ENCODE results near the gene ABR.
"Not testable (repeated sequence)": the region's sequence is repeated elsewhere in the genome, so short reads cannot be mapped to it uniquely, and the experiment has no call there.

Gene ABR

DNA sequence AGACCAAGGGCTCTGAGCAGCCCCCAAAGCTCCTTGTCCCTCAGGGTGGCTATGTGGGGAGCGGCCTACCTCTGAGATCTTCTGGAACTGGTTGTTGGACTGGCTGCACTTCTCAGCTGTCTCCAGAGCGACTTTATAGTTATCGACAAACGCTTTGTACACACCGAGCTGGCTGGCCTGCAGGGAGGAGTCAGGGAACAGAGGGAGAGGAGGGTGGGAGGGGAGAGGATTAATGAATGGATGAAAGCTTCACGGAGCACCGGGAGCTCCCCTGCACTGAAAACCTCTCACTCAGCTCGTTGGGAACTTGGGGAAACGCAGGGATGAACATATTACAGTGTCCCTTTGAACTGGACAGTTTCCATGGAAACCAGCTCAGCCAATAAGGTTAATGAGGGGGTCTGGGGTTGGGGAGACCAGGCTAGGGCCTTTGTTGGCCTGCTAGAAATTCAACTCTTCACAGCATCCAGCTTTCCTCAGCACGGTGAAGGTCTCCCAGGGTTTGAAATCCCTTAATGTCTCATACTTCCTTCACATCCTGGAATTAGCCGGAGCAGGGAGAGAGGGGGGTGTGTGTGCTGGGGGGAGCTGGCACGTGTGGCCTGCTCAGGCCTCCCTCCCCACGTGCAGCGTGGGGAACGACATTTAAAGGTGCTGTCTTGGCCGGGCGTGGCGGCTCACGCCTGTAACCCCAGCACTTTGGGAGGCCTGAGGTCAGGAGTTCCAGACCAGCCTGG is 96.2 kb downstream of the ABR start:
- intact Hi-C loops (cut with micrococcal nuclease): no loop called here
- H3K27ac Mint-ChIP-seq: no peak overlapping the region
- no peaks in the 10 kb centered on the region for H3K27me3 Mint-ChIP-seq
- H3K4me3 Mint-ChIP-seq: no peak overlapping the region
- peaks cover 100% of the 10 kb centered on the region for H3K36me3 Mint-ChIP-seq (ENCODE audit: low read depth)
- peaks cover 43% of the 10 kb centered on the region for H3K4me1 Mint-ChIP-seq (ENCODE audit: low read depth)
- H3K9me3 Mint-ChIP-seq: no peaks in the 10 kb centered on the region

- Mint-ChIP-seq H3K4me3 (no peak overlapping the region), H3K9me3 (no peaks in the 10 kb centered on the region), H3K4me1 (ENCODE audit: low read depth) (peaks cover 45% of the 10 kb centered on the region), H3K36me3 (ENCODE audit: low read depth) (peaks cover 100% of the 10 kb centered on the region), H3K27me3 (no peaks in the 10 kb centered on the region), H3K27ac (no peak overlapping the region)
- intact Hi-C loops (cut with micrococcal nuclease): no loop called here
Measured at GRCh38 chr17:1082579-1082978, 97.2 kb downstream of the ABR start.

DNA sequence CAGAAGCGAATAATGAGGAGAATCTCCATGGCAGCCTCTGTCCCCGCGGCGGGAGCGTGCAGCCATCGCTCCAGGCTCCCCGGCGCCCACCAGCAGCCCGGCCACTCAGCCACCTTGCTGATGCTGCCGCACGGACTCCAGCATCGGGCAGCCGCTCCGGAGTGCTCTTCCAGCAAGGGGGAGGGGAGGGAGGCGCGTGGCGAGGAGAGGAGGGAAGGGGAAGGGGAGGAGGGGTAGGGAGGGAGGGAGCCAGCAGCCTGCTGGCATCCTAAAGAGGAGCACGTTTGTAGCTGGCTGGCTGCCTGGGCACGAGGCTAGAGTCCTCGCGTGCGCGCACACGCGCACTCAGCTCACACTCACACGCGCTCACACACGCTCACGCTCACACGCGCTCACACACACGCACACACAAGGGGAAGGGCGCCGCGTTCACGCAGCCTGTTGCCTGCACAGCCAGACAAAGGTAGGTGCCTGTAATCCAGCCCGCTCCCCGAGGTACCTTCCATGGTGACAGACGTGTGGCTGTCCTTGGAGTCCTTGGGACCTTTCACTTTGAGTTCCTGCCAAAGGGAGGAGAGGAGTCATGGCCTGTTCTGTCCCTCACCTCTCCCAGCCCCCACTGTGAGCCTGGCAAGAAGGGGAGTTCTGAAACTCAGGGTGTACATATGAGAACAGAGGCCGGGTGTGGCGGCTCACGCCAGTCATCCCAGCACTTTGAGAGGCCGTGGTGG is 100.8 kb downstream of the ABR start:
- peak overlapping the region; percentile 63 for H3K27ac Mint-ChIP-seq
- H3K27me3 Mint-ChIP-seq: no peaks in the 10 kb centered on the region
- intact Hi-C loops (cut with micrococcal nuclease): no loop called here
- H3K9me3 Mint-ChIP-seq: no peaks in the 10 kb centered on the region
- no peak overlapping the region for H3K4me3 Mint-ChIP-seq
- H3K36me3 Mint-ChIP-seq (ENCODE audit: low read depth): peaks cover 100% of the 10 kb centered on the region
- peaks cover 42% of the 10 kb centered on the region for H3K4me1 Mint-ChIP-seq (ENCODE audit: low read depth)

- peaks cover 100% of the 10 kb centered on the region for H3K36me3 Mint-ChIP-seq (ENCODE audit: low read depth)
- H3K27ac Mint-ChIP-seq: peak overlapping the region; percentile 63
- H3K27me3 Mint-ChIP-seq: no peaks in the 10 kb centered on the region
- no peak overlapping the region for H3K4me3 Mint-ChIP-seq
- H3K9me3 Mint-ChIP-seq: no peaks in the 10 kb centered on the region
- H3K4me1 Mint-ChIP-seq (ENCODE audit: low read depth): peaks cover 42% of the 10 kb centered on the region
- intact Hi-C loops (cut with micrococcal nuclease): no loop called here
Measured at GRCh38 chr17:1077986-1078711, 101.6 kb downstream of the ABR start.

- H3K4me1 Mint-ChIP-seq (ENCODE audit: low read depth): peaks cover 42% of the 10 kb centered on the region
- no peaks in the 10 kb centered on the region for H3K27me3 Mint-ChIP-seq
- intact Hi-C loops (cut with micrococcal nuclease): no loop called here
- H3K9me3 Mint-ChIP-seq: no peaks in the 10 kb centered on the region
- H3K4me3 Mint-ChIP-seq: no peak overlapping the region
- H3K36me3 Mint-ChIP-seq (ENCODE audit: low read depth): peaks cover 100% of the 10 kb centered on the region
- H3K27ac Mint-ChIP-seq: no peak overlapping the region
Measured at GRCh38 chr17:1077581-1077985, 102.2 kb downstream of the ABR start.

GRCh38 chr17:1076982-1077302 is 102.8 kb downstream of the ABR start:
- Mint-ChIP-seq H3K9me3 (no peaks in the 10 kb centered on the region), H3K4me3 (no peak overlapping the region), H3K27me3 (no peaks in the 10 kb centered on the region), H3K36me3 (ENCODE audit: low read depth) (peaks cover 100% of the 10 kb centered on the region), H3K4me1 (ENCODE audit: low read depth) (peaks cover 38% of the 10 kb centered on the region), H3K27ac (no peak overlapping the region)
- intact Hi-C loops (cut with micrococcal nuclease): no loop called here

DNA sequence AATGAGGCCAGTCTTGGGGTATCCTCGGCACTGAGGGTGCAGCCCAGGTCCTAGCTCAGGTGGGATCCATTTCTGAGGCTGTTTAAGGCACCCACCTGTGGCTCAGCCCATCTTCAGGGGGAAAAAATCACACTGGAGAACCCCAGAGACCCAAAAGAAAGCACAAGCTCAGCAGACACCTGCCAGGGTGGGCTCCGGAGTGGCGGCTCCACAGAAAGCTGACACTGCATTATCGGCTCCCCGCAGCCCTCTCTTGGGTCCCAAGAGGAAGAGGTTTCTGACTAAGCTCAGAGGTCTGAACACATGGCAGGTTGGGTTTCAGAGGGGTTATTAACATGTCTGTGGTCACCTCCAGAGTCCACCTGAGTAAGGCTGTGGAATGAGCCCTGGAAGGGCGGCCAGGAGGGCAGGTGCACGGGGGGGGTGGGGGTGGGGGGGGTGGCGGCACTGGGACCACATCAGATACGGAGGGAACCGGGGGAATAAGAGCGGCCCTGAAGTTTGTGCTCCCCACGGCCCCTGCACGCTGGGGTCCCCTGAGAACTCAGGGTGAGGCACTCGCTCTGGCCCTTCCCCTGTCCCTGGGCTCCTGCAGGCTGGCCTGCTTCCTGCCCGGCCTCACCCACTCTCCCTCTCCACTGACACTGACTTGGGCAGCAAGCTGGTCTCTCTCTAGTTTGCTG is 103.3 kb downstream of the ABR start:
- Mint-ChIP-seq H3K27ac (no peak overlapping the region), H3K9me3 (no peaks in the 10 kb centered on the region), H3K27me3 (no peaks in the 10 kb centered on the region), H3K36me3 (ENCODE audit: low read depth) (peaks cover 100% of the 10 kb centered on the region), H3K4me1 (ENCODE audit: low read depth) (peaks cover 33% of the 10 kb centered on the region), H3K4me3 (no peak overlapping the region)
- intact Hi-C loops (cut with micrococcal nuclease): no loop called here

- no peaks in the 10 kb centered on the region for H3K27me3 Mint-ChIP-seq
- H3K4me3 Mint-ChIP-seq: no peak overlapping the region
- H3K27ac Mint-ChIP-seq: peak overlapping the region; percentile 35
- H3K4me1 Mint-ChIP-seq (ENCODE audit: low read depth): peaks cover 21% of the 10 kb centered on the region
- H3K36me3 Mint-ChIP-seq (ENCODE audit: low read depth): peaks cover 100% of the 10 kb centered on the region
- intact Hi-C loops (cut with micrococcal nuclease): no loop called here
- no peaks in the 10 kb centered on the region for H3K9me3 Mint-ChIP-seq
Measured at GRCh38 chr17:1074886-1075605, 104.7 kb downstream of the ABR start.

GRCh38 chr17:1073963-1074625 is 105.7 kb downstream of the ABR start:
- H3K27ac Mint-ChIP-seq: peak overlapping the region; percentile 35

DNA sequence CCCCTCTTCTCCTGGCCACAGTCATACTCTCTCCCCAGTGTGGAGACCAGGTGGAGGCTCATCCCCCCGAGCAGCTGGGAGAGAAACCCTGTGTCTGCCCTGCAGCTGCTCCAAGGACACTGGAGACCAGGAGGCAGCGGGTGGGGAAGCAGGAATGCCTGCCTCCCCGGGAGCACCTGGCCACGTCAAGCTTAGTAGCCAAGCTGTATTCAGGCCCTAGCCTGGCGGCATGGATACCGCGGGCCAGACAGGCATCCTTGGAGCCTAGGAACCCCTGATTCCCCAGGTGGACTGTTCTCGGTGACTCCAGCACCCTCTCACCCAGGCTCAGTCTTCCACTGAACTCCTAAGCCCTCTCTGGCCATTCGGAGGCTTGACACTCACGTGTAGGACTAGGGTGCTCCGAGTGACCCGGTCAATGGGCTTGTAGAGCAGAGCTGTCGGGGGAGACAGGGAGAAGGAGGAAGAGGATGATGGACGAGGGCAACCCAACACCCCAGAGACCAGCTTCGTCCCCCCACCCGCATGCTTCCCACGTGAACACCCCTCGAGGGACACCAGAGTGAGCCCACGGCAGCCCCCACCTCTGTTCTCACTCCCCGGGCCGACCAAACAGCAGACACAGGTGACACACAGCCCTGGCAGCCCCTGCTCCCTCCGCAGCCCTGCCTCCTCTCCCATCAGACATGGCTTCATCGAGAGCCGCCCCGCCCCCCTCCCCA is 106.4 kb downstream of the ABR start:
- intact Hi-C loops (cut with micrococcal nuclease): no loop called here
- peaks cover 100% of the 10 kb centered on the region for H3K36me3 Mint-ChIP-seq (ENCODE audit: low read depth)
- no peak overlapping the region for H3K4me3 Mint-ChIP-seq
- H3K27ac Mint-ChIP-seq: no peak overlapping the region
- no peaks in the 10 kb centered on the region for H3K9me3 Mint-ChIP-seq
- no peaks in the 10 kb centered on the region for H3K27me3 Mint-ChIP-seq
- H3K4me1 Mint-ChIP-seq (ENCODE audit: low read depth): peaks cover 18% of the 10 kb centered on the region

More at GRCh38 chr17:1073963-1074625, 105.7 kb downstream of the ABR start:
- intact Hi-C loops (cut with micrococcal nuclease); H3K4me3 Mint-ChIP-seq; H3K27me3 Mint-ChIP-seq; H3K9me3 Mint-ChIP-seq: not testable (repeated sequence)
- peaks cover 100% of the 10 kb centered on the region for H3K36me3 Mint-ChIP-seq (ENCODE audit: low read depth)
- H3K4me1 Mint-ChIP-seq (ENCODE audit: low read depth): peaks cover 21% of the 10 kb centered on the region

DNA sequence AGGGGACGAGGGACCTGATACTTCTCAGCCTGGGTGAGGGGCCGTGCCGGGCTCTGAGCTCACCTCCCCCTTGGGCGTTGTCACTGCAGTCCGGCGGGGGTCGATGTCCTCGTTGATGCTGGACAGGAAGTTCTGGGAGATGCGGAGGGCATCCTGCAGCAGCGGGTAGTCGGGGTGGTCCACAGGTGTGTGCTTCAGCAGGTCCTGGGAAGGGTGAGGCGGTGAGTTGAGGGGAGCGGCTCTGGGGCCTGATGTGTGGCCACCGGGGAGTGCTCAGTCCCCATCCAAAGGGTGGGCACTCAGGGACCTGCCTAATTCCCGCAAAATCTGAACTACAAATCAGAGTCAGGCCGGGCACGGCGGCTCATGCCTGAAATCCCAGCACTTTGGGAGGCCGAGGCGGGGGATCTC is 107.2 kb downstream of the ABR start:
- H3K4me3 Mint-ChIP-seq: no peak overlapping the region
- no peaks in the 10 kb centered on the region for H3K9me3 Mint-ChIP-seq
- H3K4me1 Mint-ChIP-seq (ENCODE audit: low read depth): peaks cover 12% of the 10 kb centered on the region
- no peaks in the 10 kb centered on the region for H3K27me3 Mint-ChIP-seq
- intact Hi-C loops (cut with micrococcal nuclease): no loop called here
- peaks cover 100% of the 10 kb centered on the region for H3K36me3 Mint-ChIP-seq (ENCODE audit: low read depth)
- H3K27ac Mint-ChIP-seq: no peak overlapping the region

DNA sequence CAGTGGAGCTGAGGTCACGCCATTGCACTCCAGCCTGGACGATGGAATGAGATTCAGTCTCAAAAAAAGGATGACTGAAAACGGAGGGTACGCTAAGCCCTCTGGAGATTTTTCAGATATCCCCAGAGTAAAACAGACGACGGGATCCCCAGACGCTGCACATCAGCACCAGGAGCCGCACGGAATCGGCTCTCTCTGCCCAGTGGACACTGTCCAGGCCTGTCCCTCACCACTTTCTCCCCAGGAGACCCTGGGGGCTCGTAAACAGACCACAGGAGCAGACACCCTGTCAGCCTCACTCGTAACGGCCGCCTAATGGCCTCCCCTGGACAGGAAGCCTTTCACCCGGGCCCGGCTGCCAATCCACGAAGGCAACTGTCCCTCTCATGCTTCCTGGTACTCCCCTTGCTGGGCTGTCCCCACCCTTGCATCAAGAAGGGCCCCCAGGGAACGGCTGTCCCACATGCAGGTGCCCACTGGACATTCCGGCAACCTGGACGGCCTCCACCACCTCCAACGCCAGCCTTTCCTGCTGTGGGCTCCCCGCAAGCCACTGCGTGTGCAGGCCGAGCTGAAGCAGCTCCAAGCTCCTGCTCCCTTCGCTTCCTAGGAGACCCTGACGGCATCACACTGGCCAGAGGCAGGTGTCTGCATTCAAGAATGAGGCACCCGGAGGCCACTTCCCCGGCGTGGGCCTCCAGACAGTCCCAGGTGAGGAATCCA is 108.5 kb downstream of the ABR start:
- H3K36me3 Mint-ChIP-seq (ENCODE audit: low read depth): peaks cover 100% of the 10 kb centered on the region
- peaks cover 14% of the 10 kb centered on the region for H3K4me1 Mint-ChIP-seq (ENCODE audit: low read depth)
- no peak overlapping the region for H3K4me3 Mint-ChIP-seq
- intact Hi-C loops (cut with micrococcal nuclease): no loop called here
- no peaks in the 10 kb centered on the region for H3K27me3 Mint-ChIP-seq
- peaks cover 11% of the 10 kb centered on the region for H3K9me3 Mint-ChIP-seq
- H3K27ac Mint-ChIP-seq: no peak overlapping the region

Data from dendritic cell treated with granulocyte-macrophage colony-stimulating factor and Interleukin-4, amounts not matched to agents 40 ng/mL and 50 ng/mL, for 4 days (primary cell).